ENCODE measurements around the gene NDRG2.

Gene NDRG2
- total RNA-seq: 0.96 to 12.4 reads per million in 2 experiments

DNA sequence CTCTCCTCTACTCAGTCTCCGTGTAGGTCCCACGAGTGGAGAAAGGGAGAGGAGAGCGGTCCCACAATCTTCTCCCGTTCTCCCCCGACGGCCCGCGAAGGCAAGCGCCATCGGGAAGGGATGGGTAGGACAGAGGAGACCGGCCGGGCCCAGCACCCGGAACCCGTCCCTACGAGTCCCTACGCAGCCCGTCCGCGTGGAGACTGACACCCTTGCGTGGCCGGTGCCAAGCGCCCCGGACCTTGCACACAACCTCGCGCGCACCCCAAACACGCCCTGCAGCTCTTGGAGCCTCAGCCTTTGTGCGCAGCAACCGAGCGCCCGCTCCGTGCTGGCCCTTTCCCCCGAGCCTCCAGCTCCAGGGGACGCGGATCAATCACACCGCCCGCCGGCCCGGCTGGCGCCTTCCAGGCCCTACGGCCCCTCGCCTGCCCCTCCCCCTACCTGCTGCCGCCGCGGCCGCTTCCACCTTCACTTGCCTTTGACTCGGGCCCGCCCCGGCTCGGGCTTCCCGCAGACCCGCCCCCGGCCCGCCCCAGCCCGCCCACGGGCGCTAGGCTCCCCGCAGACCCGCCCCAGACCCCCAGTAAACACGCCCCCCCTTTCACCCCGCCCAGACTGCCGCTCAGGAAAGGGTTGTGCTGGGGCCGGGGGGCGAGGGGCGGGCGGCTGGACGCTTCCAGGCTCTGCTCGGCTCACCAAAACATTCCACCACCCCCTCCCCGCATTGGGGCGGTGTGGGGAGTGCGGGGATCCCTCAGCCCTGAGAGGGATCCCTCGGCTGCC, at the start of gene NDRG2:
Gene NDRG2, minus strand, starts transcription at position 477 of the 786 bp plus-strand sequence. CDS start 1,746 bp downstream, outside the sequence.
- peak; percentile 74 for DNase-seq (ENCODE audit: low read depth)

DNA sequence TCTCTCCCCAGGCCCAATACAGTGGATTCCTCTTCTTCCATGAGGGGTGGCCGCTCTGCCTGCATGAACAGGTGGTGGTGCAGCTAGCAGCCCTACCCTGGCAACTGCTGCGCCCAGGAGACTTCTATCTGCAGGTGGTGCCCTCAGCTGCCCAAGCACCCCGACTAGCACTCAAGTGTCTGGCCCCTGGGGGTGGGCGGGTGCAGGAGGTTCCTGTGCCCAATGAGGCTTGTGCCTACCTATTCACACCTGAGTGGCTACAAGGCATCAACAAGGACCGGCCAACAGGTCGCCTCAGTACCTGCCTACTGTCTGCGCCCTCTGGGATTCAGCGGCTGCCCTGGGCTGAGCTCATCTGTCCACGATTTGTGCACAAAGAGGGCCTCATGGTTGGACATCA, 49.1 kb upstream of the NDRG2 start:
- no peak for DNase-seq (ENCODE audit: low read depth)

DNA sequence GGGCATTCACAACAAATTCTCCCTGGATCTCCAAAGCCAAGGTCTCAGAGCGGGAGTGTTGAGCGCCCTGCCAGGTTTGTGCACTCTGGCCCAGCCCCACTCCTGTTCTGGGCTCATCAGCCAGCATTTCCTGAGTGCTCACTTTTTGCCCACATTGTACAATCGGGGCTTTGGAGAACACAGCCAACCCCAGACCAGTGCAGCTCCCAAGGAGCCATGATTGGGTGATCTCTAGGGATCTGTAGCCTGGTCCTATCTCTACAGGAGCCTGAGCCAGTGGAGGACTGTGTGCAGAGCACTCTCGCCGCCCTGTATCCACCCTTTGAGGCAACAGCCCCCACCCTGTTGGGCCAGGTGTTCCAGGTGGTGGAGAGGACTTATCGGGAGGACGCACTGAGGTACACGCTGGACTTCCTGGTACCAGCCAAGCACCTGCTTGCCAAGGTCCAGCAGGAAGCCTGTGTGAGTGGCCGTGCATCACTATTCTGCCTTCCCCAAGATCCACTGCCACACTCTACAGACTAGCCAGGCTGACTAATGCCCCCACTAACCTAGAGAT, 48.0 kb upstream of the NDRG2 start:
- no peak for DNase-seq (ENCODE audit: low read depth)

DNA sequence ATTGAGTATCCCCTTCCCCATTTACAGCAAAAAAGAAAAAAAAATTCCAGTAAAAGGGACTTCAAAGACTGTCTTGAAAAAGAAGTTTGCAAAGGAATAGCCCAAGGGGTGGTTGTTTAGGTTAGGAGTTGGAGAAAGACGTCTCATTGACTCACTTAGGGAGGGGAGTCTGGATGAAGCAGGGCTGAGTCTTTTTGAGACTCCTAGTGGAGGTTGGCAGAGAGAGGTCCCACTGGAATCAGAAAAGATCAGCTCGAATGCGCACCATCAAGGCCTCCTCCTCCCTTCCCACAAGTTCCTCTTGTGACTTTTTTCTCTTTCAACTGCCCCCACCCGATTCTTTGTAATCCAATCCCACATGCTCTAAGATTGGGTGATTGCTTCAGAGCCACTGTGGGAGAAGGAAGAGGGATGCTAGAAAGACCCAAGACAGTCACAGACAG, 47.2 kb upstream of the NDRG2 start:
- no peak for DNase-seq (ENCODE audit: low read depth)

DNA sequence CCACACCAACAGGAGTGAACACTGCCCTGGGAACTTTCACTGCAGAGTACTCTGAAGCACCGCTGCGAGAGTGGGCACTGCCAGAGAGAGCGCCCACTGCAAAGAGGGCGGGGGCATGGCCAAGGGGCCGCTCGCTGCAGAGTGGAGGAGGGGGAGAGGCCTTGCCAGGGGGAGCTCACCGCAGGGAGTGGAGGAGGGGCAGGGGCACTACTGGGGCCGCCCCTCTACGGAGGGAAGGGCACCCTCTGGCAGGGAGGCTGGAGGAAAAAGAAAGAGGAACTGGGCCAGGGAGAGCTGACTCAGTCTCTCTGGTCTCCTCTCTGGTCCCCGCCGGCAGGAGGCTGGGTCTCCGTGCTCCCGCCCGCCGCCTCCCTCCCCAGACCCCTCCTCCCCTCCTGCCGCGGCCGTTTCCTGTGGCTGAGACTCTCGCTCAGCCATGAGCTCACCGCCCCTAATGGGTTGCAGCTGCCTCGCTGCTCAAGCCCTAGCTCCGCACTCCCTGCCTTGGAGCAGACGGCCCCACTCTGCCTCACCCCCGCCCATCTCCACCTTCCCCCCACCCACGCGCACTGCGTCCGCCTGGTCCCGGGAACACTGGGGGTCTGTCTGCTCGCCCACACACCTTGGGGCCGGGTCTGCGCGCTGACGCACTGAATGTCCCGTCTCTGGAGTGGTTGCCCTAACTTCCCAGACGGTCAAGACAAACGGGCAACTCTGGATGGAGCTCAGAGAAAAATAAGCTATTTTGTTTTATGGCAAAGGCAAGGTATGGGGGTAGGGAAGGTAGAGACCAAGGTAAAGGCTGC, 46.6 kb upstream of the NDRG2 start:
- DNase-seq (ENCODE audit: low read depth): no peak

DNA sequence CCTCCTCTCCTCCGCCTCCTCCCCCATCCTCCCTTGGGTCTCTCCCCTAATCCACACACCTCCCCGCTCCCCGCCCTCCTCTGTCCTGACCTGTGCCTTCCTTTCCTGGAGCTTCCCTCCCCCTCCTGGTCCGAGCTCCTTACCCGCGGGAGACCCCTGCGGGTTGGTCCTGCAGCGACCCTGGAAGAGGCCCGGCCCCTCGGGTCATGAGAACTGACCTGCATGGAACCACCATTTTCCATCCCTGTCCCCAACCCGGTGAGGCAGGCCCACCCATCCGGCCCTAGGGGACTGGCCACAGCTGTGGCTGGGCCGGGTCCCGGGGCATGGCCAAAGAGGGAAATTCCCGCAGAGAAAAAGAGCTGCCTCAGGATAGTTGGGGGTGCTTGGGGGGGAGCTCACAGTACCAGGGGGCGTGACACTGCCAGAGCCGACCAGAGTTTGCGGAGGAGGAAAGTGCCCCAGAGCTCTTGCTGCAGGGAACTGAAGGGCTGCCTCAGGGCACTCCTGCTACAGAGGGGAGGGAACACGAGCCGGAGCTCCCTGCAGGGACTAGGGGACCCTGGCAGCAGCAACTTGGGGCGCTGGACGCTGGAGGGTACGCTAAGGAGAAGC, 45.9 kb upstream of the NDRG2 start:
- DNase-seq (ENCODE audit: low read depth): no peak

DNA sequence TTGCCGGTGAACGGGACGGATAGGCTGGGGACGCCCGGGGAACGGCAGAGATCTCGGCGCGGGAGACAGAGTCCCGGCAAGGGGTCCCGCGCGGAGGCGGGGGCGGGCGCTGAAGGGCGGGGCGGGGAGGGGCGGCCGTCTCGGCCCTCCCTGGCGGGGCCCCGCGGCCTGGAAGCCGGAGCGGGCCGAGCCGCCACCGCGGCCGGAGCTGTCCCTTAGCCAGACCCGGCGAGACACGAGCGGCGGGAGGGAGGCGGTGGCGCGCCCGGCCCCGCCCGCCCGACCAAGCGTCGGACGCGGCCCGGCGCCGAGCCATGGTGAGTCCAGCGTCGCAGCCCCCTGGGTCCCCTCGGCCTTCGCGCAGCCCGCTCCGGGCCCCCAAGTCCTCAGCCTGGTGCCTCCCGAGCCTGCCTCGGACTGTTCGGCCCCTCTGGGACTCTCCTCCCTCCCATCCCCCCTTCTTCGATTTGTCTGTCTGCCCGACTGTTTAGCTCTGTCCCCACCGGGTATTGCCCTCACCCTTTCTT, 45.3 kb upstream of the NDRG2 start, which contains the start of gene ARHGEF40:
Gene ARHGEF40, plus strand, starts transcription at position 222 of the 527 bp plus-strand sequence. Its CDS starts 93 bp downstream, at position 315.
- no peak for DNase-seq (ENCODE audit: low read depth)

DNA sequence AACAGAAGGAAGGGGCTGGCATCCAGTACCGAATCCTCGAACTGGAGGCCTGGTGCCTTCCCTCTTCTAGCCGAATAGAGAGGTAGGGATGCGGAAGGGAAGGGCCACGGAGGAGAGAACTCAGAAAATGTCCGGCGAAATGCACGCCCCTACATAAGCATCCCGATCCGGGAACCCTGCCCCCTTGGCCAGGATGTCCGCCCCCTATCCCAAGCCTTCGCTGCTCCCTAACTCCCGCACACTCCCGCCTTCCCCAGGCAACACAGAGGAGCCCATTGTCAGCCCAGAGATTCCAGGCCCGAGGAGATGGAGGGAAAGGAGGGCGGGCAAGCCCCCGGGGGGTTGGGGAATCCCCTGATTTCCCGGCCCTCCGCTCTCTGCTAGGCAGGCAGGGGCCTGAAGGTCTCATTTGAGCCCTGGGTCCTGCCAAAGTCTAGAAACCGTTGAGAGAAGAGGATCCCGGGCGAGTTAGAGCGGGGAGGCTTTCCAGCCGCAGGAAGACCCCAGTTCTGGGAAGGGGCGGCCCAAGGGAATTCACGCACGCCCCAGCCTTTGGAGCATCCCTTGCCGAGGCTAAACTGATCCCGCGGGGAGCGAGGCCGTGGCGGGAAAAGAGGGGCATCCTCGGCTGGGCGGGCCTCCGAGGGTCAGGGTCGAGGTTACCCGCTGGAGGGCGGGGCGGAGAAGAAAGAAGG, 44.7 kb upstream of the NDRG2 start:
- no peak for DNase-seq (ENCODE audit: low read depth)

DNA sequence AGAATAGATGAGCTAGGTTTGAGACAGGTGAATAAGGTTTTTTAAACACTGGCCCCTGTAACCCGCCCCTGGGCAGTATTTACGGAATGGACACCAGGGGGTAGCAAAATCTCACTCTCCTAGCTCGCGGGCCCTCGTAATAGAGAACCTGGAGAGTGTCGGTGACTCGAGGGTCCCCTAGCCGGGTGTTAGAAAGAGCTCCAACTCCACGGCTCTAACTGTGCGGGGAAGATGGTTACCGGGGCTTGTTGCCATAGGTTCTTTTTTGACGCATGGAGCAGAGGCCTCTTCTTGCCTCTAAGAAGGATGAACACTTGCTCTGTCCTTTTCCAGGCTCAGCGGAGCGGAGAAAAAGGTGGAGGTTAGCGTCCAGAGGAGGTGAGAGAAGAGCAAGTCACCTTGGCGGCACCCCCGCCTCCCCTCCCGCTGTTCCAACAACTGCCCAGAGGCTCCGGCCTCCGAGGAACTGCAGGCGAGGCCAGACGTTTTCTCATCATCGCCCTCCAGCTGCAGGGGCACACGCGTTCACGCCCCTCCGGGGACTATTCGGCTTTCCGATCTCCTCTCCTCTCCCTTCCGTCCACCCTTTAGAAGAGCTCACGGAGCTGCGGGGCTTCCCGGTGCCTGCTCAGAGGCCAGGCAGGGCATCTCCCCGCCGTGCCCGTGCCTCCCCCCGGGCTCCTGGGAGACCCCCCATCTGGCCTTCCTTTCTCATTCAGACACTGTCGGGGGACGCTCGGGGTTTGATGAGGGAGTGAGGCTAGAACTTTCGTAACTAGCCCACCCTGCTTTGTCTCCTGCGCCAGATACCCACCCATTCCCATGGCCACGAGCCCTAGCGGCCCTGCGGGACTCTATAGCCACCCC, 43.9 kb upstream of the NDRG2 start:
- DNase-seq (ENCODE audit: low read depth): peak; percentile 34

DNA sequence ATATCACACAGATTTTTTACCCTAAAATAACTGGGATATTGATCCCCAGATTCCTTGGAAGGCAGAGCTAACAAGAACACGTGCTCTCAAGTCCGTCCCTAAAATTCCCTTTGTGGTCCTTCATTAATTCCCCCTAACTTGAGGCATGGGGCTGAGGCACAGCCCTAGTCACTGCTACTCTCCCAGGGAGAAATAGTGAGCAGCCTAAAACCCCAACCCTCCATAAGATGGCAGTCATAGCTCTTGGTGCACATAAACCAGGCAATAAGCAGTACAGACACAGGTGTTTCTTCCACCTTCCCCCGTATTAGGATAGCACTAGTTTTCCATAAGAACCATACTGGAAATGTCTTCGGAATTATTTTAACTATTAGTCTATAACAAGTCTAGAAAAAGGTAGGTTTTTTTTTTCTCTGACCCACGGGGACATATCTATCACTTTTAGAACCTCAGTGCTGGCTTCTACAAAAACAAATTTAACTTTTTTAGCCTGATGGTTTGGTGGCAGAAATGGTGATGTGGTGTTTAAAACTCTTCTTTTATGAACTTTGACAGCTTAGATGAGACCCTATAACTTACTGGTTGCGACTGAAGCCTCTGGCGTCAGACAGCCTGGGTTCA, 42.1 kb upstream of the NDRG2 start:
- no peak for DNase-seq (ENCODE audit: low read depth)

DNA sequence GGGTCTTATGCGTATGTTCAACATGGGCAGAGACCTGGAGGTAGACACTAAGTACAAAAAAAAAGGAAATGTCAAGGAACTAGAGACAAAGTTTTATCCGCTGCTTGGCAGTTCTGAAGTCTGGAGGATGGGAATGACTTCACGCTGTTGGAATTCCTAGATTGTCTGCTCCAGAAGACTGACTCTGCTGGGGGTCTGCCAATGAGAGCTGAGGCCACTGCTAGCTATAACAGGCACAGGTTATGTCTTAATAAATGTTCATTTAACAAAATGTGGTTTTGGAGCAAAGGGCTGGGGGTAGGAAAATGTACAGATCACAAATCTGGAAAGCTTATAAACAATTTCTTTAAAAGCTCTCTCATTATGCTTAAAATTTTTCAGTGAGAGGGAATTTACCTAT, 38.6 kb upstream of the NDRG2 start:
- no peak for DNase-seq (ENCODE audit: low read depth)

DNA sequence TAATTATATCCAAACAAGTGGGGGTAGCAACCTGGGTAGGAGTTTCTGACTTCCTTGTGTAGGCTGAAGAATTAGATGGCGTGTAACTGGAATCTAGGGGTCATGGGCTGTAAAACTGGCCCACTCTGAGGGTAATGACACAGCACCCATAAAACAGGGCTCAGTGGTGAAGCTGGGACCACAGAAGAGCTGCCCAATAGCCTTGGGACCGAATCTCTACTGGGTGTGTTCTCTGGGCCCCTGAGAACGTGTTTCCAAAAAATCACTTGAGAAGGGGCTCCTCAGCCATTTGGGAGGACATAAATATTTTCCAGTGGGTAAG, 36.4 kb upstream of the NDRG2 start:
- DNase-seq (ENCODE audit: low read depth): no peak

DNA sequence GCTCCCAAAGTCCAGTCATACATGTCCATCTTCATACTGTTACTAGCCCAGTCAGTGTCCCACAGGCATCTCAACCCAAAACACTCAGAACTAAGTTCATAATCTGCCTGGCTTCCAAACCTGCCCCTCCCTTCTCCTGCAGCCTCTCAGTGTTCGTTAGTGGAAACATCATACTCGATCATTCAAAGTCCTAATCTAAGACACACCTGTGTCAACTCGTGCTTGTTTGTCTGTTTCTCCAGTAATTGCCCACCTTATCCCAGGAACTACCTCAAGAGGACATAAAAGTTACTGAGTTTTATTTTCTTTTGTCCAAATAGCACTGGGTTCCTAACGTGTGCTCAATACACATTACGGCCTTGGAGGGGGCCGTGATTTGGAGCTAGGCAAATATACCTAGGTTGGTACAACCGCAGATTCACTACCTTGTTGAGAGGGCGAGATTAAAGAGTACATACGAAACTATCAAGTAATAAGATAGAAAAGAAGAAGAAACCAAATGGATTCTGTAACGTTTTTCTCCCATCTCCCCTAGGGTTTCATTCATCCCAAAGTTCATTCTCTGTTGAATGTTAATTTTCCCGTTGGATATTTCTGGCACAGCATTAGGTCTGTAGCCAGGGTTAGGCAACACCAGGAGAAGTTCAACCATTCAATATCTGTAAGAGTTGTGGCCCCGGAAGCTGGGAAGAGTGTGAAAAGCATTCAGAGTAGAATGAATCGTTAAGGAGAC, 35.9 kb upstream of the NDRG2 start:
- DNase-seq (ENCODE audit: low read depth): no peak

DNA sequence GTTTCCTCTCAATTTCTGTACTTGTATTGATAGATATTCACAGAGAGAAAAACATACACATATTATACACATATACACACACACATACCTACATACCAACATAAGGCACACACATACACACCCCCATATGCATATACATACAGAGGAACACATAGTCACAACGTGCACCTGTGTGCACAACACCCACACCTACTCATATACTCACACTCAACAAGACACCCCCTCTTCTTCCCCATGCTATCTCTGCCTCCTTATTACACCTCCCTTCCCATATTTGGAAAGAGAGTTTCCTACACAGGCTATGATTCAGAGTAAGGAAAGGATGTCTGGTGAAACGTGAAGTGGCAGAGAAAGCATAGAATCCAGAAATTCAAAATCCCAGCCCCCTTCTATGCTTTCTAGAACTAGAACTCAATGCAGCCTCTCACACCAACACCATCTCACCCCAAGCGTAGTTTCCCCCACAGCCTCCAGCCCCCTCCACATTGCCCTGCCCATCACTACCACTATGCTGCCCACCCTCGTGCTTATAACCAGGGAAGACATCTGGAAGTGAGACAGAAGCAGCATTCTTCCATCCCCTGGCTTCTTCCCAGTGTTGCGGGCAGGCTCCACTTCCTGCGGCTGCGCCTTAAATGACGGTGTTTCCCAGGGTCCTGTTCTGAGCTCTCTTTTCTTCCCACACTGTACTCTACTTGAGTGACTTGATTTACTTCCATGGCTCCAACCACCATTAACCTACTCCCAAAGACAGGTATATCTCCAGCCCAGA, 35.2 kb upstream of the NDRG2 start:
- no peak for DNase-seq (ENCODE audit: low read depth)

DNA sequence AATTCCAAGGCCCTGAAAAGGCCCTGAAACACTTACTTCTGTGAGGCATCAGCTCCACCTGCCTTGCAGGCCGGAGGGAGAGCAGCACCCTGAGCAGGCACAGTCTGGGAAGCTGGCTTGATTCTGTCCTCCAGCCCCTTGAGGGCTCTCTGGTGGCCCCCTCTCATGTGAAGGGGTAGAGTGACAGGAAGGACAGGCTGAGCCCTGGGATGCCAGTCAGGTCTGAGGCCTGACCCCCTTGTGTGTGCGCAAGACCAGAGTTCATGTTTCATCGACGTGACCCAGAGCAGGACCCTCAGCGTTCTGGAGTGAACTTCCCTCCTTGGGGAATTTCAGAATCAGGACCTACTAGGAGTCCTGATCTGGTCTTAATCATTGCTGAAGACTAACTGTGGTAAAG, 34.0 kb upstream of the NDRG2 start:
- DNase-seq (ENCODE audit: low read depth): no peak

DNA sequence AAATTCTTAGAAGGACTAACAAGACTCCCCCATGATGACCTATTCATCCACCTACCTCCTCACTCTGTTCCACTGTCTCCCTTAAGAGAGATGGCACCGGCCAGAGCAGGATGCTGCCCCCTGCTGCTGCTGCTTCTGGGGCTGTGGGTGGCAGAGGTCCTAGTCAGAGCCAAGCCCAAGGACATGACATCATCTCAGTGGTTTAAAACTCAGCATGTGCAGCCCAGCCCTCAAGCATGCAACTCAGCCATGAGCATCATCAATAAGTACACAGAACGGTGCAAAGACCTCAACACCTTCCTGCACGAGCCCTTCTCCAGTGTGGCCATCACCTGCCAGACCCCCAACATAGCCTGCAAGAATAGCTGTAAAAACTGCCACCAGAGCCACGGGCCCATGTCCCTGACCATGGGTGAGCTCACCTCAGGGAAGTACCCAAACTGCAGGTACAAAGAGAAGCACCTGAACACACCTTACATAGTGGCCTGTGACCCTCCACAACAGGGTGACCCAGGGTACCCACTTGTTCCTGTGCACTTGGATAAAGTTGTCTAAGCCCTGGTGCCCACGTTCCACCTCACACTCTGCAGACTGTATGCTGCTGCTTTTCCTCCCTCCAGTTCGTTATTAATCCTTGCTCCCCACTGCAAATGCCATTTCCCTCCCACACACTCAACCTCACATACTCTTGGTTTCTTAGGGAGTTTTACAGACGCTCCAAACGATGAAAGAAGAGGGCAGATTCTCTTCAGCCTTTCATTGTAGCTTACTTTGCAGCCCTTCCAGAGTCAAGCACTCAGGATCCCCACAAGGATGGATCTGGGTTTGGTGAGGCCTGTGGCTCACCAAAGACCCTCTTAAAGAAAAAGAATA, 33.2 kb upstream of the NDRG2 start, which contains the start of gene RNASE8:
Gene RNASE8, plus strand, starts transcription at position 20 of the 873 bp plus-strand sequence. Its CDS starts 71 bp downstream, at position 91.
- DNase-seq (ENCODE audit: low read depth): no peak

DNA sequence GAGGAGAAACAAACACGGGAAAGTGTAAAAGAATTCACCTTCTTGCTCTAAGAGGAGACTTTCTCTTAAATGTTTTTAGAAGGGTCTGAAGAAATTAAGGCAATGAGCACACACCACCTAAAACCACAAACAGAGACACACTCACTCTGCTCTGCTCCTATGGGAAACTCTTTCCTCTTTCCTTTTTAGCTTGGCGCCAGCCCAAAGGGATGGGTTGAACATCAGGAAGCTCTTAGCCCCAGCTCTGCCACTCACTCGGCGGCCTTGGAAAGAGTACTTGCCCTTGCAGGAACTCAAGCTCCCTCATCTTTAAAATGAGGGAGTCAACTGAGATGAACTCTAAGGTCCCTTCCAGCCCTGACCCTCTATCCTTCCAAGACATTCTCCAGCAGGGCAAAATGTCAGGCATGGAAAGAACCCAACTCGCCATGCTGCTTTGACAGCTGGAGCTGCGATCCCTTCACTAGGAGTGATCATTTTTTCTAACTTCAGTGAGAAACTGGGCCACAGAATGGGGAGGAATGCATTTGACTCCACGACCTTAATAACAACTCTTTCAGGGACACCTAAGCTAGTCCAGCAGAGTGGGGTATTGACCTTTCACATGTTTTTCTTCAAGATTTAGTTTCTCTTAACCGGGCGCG, 31.8 kb upstream of the NDRG2 start:
- DNase-seq (ENCODE audit: low read depth): no peak
